HG02759 (cell line): ENCODE measurements around the gene PDE1C.

Experiments
- ATAC-seq: cut with Tn5 transposase; IDR thresholded peaks from one replicate; pipeline ENCODE4 v1.9.1; 2021; ENCODE audit warnings: mild to moderate bottlenecking, moderate library complexity; ENCODE audit not compliant: unreplicated experiment

PDE1C gene

GRCh38 chr7:31997423-31997822, 72.8 kb downstream of the PDE1C start:
- no peak for ATAC-seq

- no peak for ATAC-seq
Observed at GRCh38 chr7:31995134-31995533, 75.1 kb downstream of the PDE1C start.

- no peak for ATAC-seq
Observed at GRCh38 chr7:31991846-31992245, 78.4 kb downstream of the PDE1C start.

GRCh38 chr7:31991406-31991805, 78.8 kb downstream of the PDE1C start:
- ATAC-seq = no peak

GRCh38 chr7:31986878-31987518, 83.2 kb downstream of the PDE1C start:
- no peak for ATAC-seq

- no peak for ATAC-seq
Observed at GRCh38 chr7:31982962-31983361, 87.2 kb downstream of the PDE1C start.

- ATAC-seq = no peak
Observed at GRCh38 chr7:31981874-31982390, 88.3 kb downstream of the PDE1C start.

GRCh38 chr7:31979690-31980330, 90.4 kb downstream of the PDE1C start:
- no peak for ATAC-seq

- ATAC-seq = no peak
Observed at GRCh38 chr7:31975546-31975945, 94.7 kb downstream of the PDE1C start.

GRCh38 chr7:31974351-31974750, 95.9 kb downstream of the PDE1C start:
- no peak for ATAC-seq

GRCh38 chr7:31971049-31971667, 99.0 kb downstream of the PDE1C start:
- no peak for ATAC-seq

- ATAC-seq = no peak
Observed at GRCh38 chr7:31970501-31970900, 99.7 kb downstream of the PDE1C start.

- no peak for ATAC-seq
Observed at GRCh38 chr7:31963569-31964175, 106.5 kb downstream of the PDE1C start.

- no peak for ATAC-seq
Observed at GRCh38 chr7:31962246-31962645, 108.0 kb downstream of the PDE1C start.

GRCh38 chr7:31958226-31958625, 112.0 kb downstream of the PDE1C start:
- ATAC-seq = no peak

GRCh38 chr7:31957756-31958155, 112.5 kb downstream of the PDE1C start:
- ATAC-seq = no peak

- no peak for ATAC-seq
Observed at GRCh38 chr7:31957090-31957720, 113.0 kb downstream of the PDE1C start.

GRCh38 chr7:31955641-31956040, 114.6 kb downstream of the PDE1C start:
- ATAC-seq = no peak

GRCh38 chr7:31955021-31955420, 115.2 kb downstream of the PDE1C start:
- no peak for ATAC-seq

GRCh38 chr7:31954500-31954899, 115.7 kb downstream of the PDE1C start:
- ATAC-seq = no peak

GRCh38 chr7:31953432-31953831, 116.8 kb downstream of the PDE1C start:
- no peak for ATAC-seq
